GM18505 (cell line): Measurements from ENCODE around the gene SCML2.
"Not testable (repeated sequence)": the region's sequence is repeated elsewhere in the genome, so short reads cannot be mapped to it uniquely, and the experiment has no call there.

Experiments
- ATAC-seq: cut with Tn5 transposase; IDR thresholded peaks from one replicate; pipeline ENCODE4 v1.9.1; 2021; ENCODE audit not compliant: unreplicated experiment
- POLR2A ChIP-seq: IDR thresholded peaks from 4 replicates; pipeline ENCODE4 v1.6.1; 2011; ENCODE audit warnings: borderline replicate concordance; ENCODE audit not compliant: insufficient read depth, insufficient read length; ENCODE audit errors: extremely low read depth

SCML2 gene

GRCh38 chrX:18297251-18297650 is 57.2 kb downstream of the SCML2 start:
- no peak for TF ChIP-seq POLR2A
- no peak for ATAC-seq

DNA sequence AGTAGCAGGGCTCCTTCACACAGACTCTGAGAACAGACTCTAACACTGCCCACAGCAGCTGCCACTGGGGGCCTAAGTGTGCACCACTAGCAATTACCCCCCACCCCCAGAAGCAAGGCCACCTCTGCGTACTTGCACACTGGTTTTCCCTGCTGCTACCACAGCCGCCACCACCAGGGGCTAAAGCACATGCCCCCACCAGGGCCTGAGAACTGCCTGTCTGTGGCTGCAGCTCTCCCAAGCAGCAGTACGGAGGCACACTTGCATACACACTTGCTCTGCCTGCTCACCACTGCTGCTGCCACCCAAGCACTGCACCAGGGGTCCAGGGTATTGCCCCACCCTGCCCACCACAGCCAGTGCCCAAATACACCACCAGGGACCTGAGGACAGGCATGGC is 59.6 kb downstream of the SCML2 start:
- no peak for ATAC-seq
- no peak for TF ChIP-seq POLR2A

DNA sequence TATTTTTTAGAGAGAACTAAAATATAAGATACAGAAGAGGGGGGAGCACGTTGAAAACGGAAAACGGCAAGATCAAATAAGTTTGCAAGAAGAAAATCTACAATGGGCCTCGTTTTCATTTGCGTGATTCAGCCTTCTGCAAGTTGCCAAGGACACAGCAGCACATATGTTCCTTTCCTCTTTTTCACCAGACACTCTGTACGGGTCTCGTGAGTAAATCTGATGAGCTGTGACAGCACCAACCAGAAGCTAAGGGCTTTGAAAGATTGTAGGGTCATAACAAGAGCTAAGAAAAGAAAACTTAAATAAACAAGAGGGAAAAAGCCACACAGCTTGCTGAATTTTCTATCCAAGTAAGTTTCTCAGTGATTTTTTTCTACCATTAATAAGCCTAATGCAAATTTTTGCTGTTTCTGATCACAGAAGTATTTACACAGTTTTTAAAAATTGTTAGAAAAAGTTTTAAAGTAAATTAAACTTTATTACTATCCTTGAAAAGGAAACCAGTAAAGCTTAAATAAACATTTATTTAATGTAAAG is 63.4 kb downstream of the SCML2 start:
- no peak for TF ChIP-seq POLR2A
- no peak for ATAC-seq

GRCh38 chrX:18290200-18290599 is 64.3 kb downstream of the SCML2 start:
- TF ChIP-seq POLR2A = no peak
- ATAC-seq = no peak

DNA sequence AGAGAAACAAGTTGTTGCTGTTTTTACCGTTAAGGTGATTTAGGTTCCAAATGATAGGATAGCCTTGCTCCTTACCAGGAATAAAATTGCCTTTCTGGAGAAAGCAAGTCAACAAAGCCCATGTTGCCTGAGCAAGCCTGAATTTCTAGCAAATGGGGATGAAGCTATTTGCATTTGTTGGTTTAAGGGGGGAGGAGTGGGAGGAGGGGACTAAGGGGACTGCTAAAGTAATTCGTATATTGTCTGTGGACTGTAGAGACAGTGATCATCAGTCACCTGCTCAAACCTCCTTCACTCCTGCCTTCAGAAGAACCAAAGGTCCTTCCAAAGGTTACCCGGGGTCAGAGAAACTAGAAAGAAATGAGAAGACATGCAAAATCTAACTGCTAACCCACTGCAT is 65.8 kb downstream of the SCML2 start:
- no peak for ATAC-seq

GRCh38 chrX:18286322-18286831 is 68.1 kb downstream of the SCML2 start:
- no peak for TF ChIP-seq POLR2A
- ATAC-seq = no peak

More for the DNA sequence above, 65.8 kb downstream of the SCML2 start:
- TF ChIP-seq POLR2A = no peak

DNA sequence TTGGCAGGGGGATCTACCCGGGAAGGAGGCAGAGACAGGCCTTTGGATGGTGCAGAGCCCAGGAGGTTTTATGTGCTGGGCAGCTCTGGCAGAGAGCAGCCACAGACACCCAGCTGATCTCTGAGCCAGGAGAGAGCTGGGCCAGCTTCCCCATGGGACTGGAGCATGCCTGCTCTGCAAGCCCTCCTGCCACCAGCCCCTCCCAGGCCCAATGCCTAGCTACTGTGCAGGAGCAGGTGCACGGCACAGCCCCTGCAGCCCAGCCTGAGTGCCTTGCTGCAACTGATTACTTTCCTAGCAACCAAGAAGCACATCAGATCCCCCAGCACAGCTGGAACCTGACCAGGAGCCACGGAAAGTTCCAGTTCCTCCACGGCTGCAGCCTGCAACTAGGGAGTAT is 76.0 kb downstream of the SCML2 start:
- TF ChIP-seq POLR2A = no peak
- ATAC-seq = no peak

GRCh38 chrX:18272222-18272621 is 82.3 kb downstream of the SCML2 start:
- ATAC-seq = no peak
- no peak for TF ChIP-seq POLR2A

- no peak for ATAC-seq
- no peak for TF ChIP-seq POLR2A
Measured at GRCh38 chrX:18271725-18272124, 82.8 kb downstream of the SCML2 start.

DNA sequence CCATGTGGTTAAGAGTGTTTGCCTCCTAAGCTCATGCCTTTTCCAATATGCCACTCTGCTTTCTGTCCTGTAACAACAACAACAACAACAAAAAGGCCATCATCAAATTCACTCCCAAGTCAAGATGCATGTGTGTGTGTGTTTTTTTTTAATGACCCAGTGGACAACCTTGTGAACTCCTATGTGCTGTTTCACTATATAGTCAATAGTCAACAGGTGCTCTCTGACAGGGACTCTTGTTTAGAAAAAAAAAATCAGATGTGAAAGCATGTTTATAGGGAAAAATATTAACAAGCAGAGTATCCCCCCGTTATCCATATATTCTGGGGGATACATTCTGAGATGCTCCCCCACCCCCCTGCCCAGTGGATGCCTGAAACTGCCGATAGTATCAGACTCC is 83.2 kb downstream of the SCML2 start:
- TF ChIP-seq POLR2A = no peak
- no peak for ATAC-seq

- no peak for TF ChIP-seq POLR2A
- no peak for ATAC-seq
Measured at GRCh38 chrX:18255059-18255458, 99.4 kb downstream of the SCML2 start.

- TF ChIP-seq POLR2A = no peak
- no peak for ATAC-seq
Measured at GRCh38 chrX:18252644-18253359, 101.7 kb downstream of the SCML2 start.

GRCh38 chrX:18229646-18230045 is 124.8 kb downstream of the SCML2 start:
- ATAC-seq = not testable (repeated sequence)

GRCh38 chrX:18228069-18228468 is 126.4 kb downstream of the SCML2 start:
- TF ChIP-seq POLR2A = no peak
- ATAC-seq = no peak
